Cerebellar cortex (tissue), 1 donor: Measurements from ENCODE around the gene PRTN3.
"Not testable (repeated sequence)": the region's sequence is repeated elsewhere in the genome, so short reads cannot be mapped to it uniquely, and the experiment has no call there.

Experiments
- DNase-seq: peaks from one replicate; pipeline ENCODE4 v3.0.0-alpha.2; 2015; ENCODE audit warnings: low spot score

The PRTN3 gene

GRCh38 chr19:815775-816499, 24.9 kb upstream of the PRTN3 start:
- DNase-seq = no peak

- no peak for DNase-seq
Measured at GRCh38 chr19:816500-816857, 24.3 kb upstream of the PRTN3 start.

- not testable (repeated sequence) for DNase-seq
Measured at GRCh38 chr19:820212-820611, 20.6 kb upstream of the PRTN3 start.

GRCh38 chr19:821231-821824, 19.5 kb upstream of the PRTN3 start:
- DNase-seq = no peak

GRCh38 chr19:821825-822503, 18.8 kb upstream of the PRTN3 start, which contains the start of gene PLPPR3:
Gene PLPPR3 (minus strand): TSS chr19:821955. CDS start chr19:821559, 396 bp downstream.
- DNase-seq = no peak

GRCh38 chr19:823565-824121, 17.2 kb upstream of the PRTN3 start:
- DNase-seq = no peak

GRCh38 chr19:824885-825284, 15.9 kb upstream of the PRTN3 start:
- no peak for DNase-seq

GRCh38 chr19:825897-826644, 14.7 kb upstream of the PRTN3 start:
- DNase-seq = no peak

GRCh38 chr19:827314-827709, 13.5 kb upstream of the PRTN3 start:
- no peak for DNase-seq

- DNase-seq = no peak
Measured at GRCh38 chr19:827710-828321, 13.0 kb upstream of the PRTN3 start, which contains the start of gene AZU1. Gene AZU1 (plus strand): TSS chr19:827837. CDS start chr19:827847, 10 bp downstream.

- DNase-seq = no peak
Measured at GRCh38 chr19:829129-829758, 11.6 kb upstream of the PRTN3 start.

- no peak for DNase-seq
Measured at GRCh38 chr19:831407-832369, 9.1 kb upstream of the PRTN3 start.

GRCh38 chr19:834216-834615, 6.6 kb upstream of the PRTN3 start:
- no peak for DNase-seq

- no peak for DNase-seq
Measured at GRCh38 chr19:835210-835810, 5.5 kb upstream of the PRTN3 start.

GRCh38 chr19:842802-843179, 2.0 kb downstream of the PRTN3 start:
- not testable (repeated sequence) for DNase-seq

- DNase-seq = no peak
Measured at GRCh38 chr19:843180-843835, 2.5 kb downstream of the PRTN3 start.

- DNase-seq = no peak
Measured at GRCh38 chr19:843836-844545, 3.2 kb downstream of the PRTN3 start.

GRCh38 chr19:844546-844971, 3.8 kb downstream of the PRTN3 start:
- DNase-seq = no peak
